ENCODE measurements around the gene CXXC5. TPM values are rescaled to one million over a fixed set of nuclear protein-coding genes. Genes with fewer than 3 reads are reported as not detected.
A peak's percentile ranks its signal among the peaks of the same experiment; 100 is the strongest.

CXXC5 gene
- total and polyA plus RNA-seq, 9 donors, result 4.4 to 35.7 (median 8.7) TPM

DNA sequence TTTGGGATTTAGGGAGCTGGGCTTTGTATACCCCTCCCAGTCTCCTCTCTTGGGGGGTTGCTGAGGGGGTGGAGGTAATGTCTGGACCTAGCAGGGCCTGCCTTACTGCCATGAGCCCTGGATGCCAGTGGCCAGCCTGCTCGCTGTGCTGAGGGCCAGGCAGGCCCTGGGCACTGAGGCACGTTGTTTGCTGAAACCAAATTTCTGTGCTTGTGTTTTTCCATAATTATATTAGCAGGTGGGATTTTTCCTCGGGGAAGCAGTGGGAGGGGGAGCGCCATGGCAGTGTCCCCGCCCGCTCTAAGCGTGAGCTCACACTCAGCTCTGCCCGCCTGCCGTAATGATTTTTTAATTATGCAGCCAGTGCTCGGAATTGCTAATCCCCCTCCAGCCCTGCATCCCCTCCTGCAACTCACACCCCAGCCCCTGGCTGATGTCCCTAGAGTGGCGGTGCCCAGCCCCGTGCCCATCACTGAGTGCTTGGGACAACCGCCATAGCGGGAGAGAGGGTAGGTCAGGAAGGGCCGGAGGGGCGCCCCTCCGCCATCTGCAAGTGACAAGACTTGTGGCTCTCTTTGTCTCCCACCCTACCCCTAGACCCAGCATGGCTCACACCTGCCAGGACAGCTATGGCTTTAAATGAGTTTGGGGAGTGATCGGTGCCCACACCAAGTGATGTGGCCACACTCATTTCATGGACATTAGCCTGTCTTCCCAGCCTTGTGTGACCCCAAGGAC, 20.9 kb downstream of the CXXC5 start:
- TF ChIP-seq EP300 (IDR thresholded peaks at IDR 0.05) (no peak), POLR2A (IDR thresholded peaks at IDR 0.05) (no peak)
- Histone ChIP-seq H3K4me3 (peak overlapping the region; percentile 44), H3K4me1 (ENCODE audit: insufficient read depth) (peaks cover 18% of the 10 kb centered on the region), H3K27me3 (no peaks in the 10 kb centered on the region), H3K27ac (peak overlapping the region in 1 of 2 donors; percentile 77), H3K9me3 (no peaks in the 10 kb centered on the region), H3K36me3 (no peaks in the 10 kb centered on the region)
- intact Hi-C loops (cut with DNase I), result no loop called here
- 80 to 89% (median 88%) methylated on average over 18 of the region's 18 CpGs for WGBS, 3 donors
- DNase-seq, result no peak

DNA sequence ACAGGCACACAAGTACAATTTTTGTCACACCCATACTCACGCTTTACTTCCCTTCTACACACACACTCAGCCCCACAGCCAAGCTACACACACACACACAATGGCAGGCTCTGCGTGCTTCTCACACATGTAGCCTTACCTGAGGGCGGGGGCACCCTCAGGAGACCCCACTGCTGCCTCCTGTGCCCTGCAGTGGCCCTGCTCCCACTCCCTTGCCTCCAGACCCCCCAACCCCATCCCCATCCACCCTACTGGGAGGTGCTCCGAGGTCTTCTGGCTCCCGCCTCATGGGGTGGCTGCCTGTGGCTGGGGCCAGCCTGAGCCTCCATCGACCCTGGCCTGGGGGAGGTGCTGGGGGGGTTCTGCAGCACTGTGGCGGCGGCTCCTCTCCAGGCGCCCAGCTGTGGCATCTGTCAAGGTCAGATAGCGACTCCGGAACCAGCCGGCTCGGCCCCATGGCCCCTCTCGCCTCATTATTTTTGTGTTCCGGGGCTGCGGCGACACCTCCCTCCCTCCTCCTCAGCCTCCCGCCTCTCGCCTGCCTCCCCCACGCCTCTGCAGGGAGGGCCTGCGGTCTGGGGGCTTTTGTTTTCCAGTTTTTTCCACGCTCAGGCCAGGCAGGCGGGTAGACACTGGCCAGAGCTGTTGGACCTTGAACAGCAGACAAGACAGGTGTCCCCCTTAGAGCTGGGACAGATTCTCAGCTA, 21.7 kb downstream of the CXXC5 start:
- no peak for TF ChIP-seq EP300 (IDR thresholded peaks at IDR 0.05)
- TF ChIP-seq CTCF (IDR thresholded peaks at IDR 0.05), result no peak
- TF ChIP-seq POLR2A (IDR thresholded peaks at IDR 0.05), result no peak
- peak overlapping the region in 1 of 2 donors; percentile 11 for H3K27ac ChIP-seq
- no peak overlapping the region for H3K4me3 ChIP-seq
- H3K4me1 ChIP-seq (ENCODE audit: insufficient read depth), result peaks cover 18% of the 10 kb centered on the region
- peak in 4 of 5 donors; percentile 49 to 69 (median 65) for DNase-seq
- WGBS, 3 donors, result 14 to 34% (median 25%) methylated on average over 23 of the region's 23 CpGs
- H3K27me3 ChIP-seq, result no peaks in the 10 kb centered on the region
- intact Hi-C loops (cut with DNase I), result no loop called here
- no peaks in the 10 kb centered on the region for H3K9me3 ChIP-seq
- no peaks in the 10 kb centered on the region for H3K36me3 ChIP-seq

- no peak for TF ChIP-seq EP300 (IDR thresholded peaks at IDR 0.05)
- TF ChIP-seq CTCF (IDR thresholded peaks at IDR 0.05), result no peak
- no peak for TF ChIP-seq POLR2A (IDR thresholded peaks at IDR 0.05)
- Histone ChIP-seq H3K36me3 (no peaks in the 10 kb centered on the region), H3K4me1 (ENCODE audit: insufficient read depth) (peaks cover 18% of the 10 kb centered on the region), H3K27ac (no peak overlapping the region), H3K9me3 (no peaks in the 10 kb centered on the region), H3K27me3 (no peaks in the 10 kb centered on the region), H3K4me3 (no peak overlapping the region)
- intact Hi-C loops (cut with DNase I), result no loop called here
- 83 to 85% (median 83%) methylated on average over 16 of the region's 16 CpGs for WGBS, 3 donors
- no peak for DNase-seq
These were observed 22.4 kb downstream of the CXXC5 start for GRCh38 chr5:139670369-139671095.

DNA sequence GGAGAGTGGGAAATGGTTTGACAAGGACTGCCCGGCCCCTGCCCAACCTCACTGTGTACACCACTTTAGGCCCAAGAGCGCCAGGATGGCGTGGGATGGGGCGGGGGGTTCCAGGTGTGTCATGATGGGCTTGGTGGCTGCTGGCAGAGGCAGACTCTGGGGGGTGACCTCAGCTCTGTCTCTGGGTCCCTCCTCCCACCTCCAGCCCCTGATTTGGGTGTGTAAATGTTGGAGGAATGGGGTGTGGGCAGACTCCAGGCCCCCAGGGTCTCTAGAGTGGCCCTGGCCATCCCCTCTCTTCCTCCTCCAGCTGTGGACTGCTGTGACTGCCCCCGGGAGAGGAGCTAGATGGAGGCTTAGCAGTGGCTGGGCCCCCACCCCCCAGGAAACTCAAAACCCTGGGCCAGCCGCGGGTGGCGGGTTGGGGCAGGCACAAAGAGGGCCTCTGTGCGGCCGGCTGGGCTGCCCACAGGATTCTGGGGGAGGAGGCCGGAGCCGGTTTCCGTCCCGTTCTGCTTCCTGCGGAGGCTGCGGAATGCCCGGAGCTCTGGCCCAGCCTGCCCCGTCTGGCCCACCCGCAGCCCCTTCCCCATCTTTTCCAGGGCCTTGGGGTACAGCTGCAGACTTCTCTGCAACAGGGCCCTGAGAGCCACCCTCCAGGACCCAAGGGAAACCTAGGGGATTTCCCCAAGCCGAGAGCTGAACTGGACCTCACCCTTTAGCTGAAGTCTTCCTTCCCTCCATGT, 23.1 kb downstream of the CXXC5 start:
- H3K4me3 ChIP-seq, result no peak overlapping the region

More for the DNA sequence above, 23.1 kb downstream of the CXXC5 start:
- H3K27ac ChIP-seq, result no peak overlapping the region
- 45 to 70% (median 68%) methylated on average over 20 of the region's 20 CpGs for WGBS, 3 donors
- no peak for DNase-seq
- no peaks in the 10 kb centered on the region for H3K9me3 ChIP-seq
- TF ChIP-seq POLR2A (IDR thresholded peaks at IDR 0.05) (no peak), EP300 (IDR thresholded peaks at IDR 0.05) (no peak), CTCF (IDR thresholded peaks at IDR 0.05) (no peak)
- H3K27me3 ChIP-seq, result no peaks in the 10 kb centered on the region
- peaks cover 18% of the 10 kb centered on the region for H3K4me1 ChIP-seq (ENCODE audit: insufficient read depth)
- H3K36me3 ChIP-seq, result no peaks in the 10 kb centered on the region
- intact Hi-C loops (cut with DNase I), result no loop called here
